Mesendoderm (in vitro differentiated cells): ENCODE results near the gene HOXB8.

Source experiments
- DNase-seq: peaks from one replicate; pipeline ENCODE4 v3.0.0; 2013
- H2AK5ac ChIP-seq: 2 replicates; pipeline ENCODE4 v1.6.1; 2013; ENCODE audit warnings: low read length, inconsistent platforms
- H2BK120ac ChIP-seq: 2 replicates; pipeline ENCODE4 v1.6.1; 2013; ENCODE audit warnings: low read depth, mild to moderate bottlenecking, low read length, moderate library complexity, mixed read lengths
- H2BK15ac ChIP-seq: replicated peaks from 2 replicates; pipeline ENCODE4 v1.6.1; 2013; ENCODE audit warnings: low read depth, mild to moderate bottlenecking, moderate library complexity
- H2BK5ac ChIP-seq: 2 replicates; pipeline ENCODE4 v1.6.1; 2013; ENCODE audit warnings: low read length, inconsistent platforms
- H3K18ac ChIP-seq: 2 replicates; pipeline ENCODE4 v1.6.1; 2013; ENCODE audit warnings: mild to moderate bottlenecking, low read length, mixed read lengths
- H3K23ac ChIP-seq: one replicate; pipeline ENCODE4 v1.6.1; 2013; ENCODE audit warnings: low read length
- H3K27ac ChIP-seq: 2 replicates; pipeline ENCODE4 v1.5.1; 2013; ENCODE audit warnings: low read depth, mild to moderate bottlenecking, inconsistent platforms, low read length, moderate library complexity
- H3K27me3 ChIP-seq: 2 replicates; pipeline ENCODE4 v1.6.1; 2013; ENCODE audit warnings: low read length, control low read depth, mild to moderate bottlenecking, inconsistent platforms; ENCODE audit not compliant: insufficient read depth, poor library complexity
- H3K36me3 ChIP-seq: 2 replicates; pipeline ENCODE4 v1.6.1; 2013; ENCODE audit warnings: low read length, inconsistent platforms; ENCODE audit not compliant: control insufficient read depth, insufficient read depth
- H3K4ac ChIP-seq: one replicate; pipeline ENCODE4 v1.6.1; 2013; ENCODE audit warnings: low read depth, mild to moderate bottlenecking, low read length, moderate library complexity
- H3K4me1 ChIP-seq: 2 replicates; pipeline ENCODE4 v1.6.1; 2013; ENCODE audit warnings: low read depth, low read length, inconsistent platforms; ENCODE audit not compliant: control insufficient read depth
- H3K4me2 ChIP-seq: 2 replicates; pipeline ENCODE4 v1.6.1; 2013; ENCODE audit warnings: low read length
- H3K4me3 ChIP-seq: 2 replicates; pipeline ENCODE4 v1.5.1; 2013; ENCODE audit warnings: mild to moderate bottlenecking, low read length
- H3K56ac ChIP-seq: one replicate; pipeline ENCODE4 v1.6.1; 2013; ENCODE audit warnings: low read length
- H3K79me1 ChIP-seq: 2 replicates; pipeline ENCODE4 v1.6.1; 2013; ENCODE audit warnings: low read length, inconsistent platforms
- H3K79me2 ChIP-seq: 2 replicates; pipeline ENCODE4 v1.6.1; 2013; ENCODE audit warnings: mild to moderate bottlenecking, low read length; ENCODE audit not compliant: control insufficient read depth, insufficient read depth
- H3K9ac ChIP-seq: 2 replicates; pipeline ENCODE4 v1.6.1; 2013; ENCODE audit warnings: low read length, inconsistent platforms
- H4K5ac ChIP-seq: one replicate; pipeline ENCODE4 v1.6.1; 2013; ENCODE audit warnings: low read length
- H4K8ac ChIP-seq: one replicate; pipeline ENCODE4 v1.6.1; 2013; ENCODE audit warnings: low read depth, mild to moderate bottlenecking, control low read depth, low read length, moderate library complexity
- WGBS: extraction: QIAGEN DNeasy Blood & Tissue Kit; methylation state at CpG from one replicate; pipeline ENCODE4 v1.1.7; 2013; ENCODE audit warnings: low lambda C conversion rate, missing lambda C conversion rate; ENCODE audit not compliant: insufficient coverage; ENCODE audit errors: extremely low coverage; 5-methylcytosine and 5-hydroxymethylcytosine counted together

The HOXB8 gene

DNA sequence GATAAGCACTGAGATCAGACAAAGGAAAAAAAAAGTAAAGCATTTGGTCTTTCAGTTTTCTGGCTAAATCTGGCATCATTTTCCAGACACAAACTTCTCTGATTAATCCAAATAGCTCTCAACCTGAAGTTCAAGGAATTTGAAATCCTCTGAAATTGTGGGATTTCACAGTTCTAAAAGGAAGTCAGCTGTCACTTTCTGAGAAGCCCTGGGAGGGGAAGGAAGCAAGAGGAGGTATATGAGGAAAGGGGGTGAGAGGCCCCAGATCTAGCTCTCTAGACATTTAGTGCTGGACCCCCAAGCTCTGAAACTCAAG lies 28.6 kb upstream of the HOXB8 start:
- peaks cover 1% of the 10 kb centered on the region for H3K79me2 ChIP-seq
- peaks cover 64% of the 10 kb centered on the region for H3K27me3 ChIP-seq

GRCh38 chr17:48642843-48643696 lies 28.0 kb upstream of the HOXB8 start:
- H3K18ac ChIP-seq = no peak overlapping the region
- H2BK5ac ChIP-seq = no peak overlapping the region
- no CpG with 5 or more reads among the region's 23 CpGs for WGBS
- H2BK15ac ChIP-seq = no peak overlapping the region
- H3K79me2 ChIP-seq = peaks cover 1% of the 10 kb centered on the region
- peak overlapping the region; percentile 39 for H3K9ac ChIP-seq
- H3K4me2 ChIP-seq = peak overlapping the region; percentile 5
- H3K79me1 ChIP-seq = no peaks in the 10 kb centered on the region
- peak overlapping the region; percentile 6 for H3K23ac ChIP-seq
- peaks cover 6% of the 10 kb centered on the region for H3K4me1 ChIP-seq
- no peak for DNase-seq
- H2BK120ac ChIP-seq = no peak overlapping the region
- H3K4ac ChIP-seq = no peak overlapping the region
- no peak overlapping the region for H2AK5ac ChIP-seq
- no peaks in the 10 kb centered on the region for H3K36me3 ChIP-seq
- H4K8ac ChIP-seq = no peak overlapping the region
- H3K27ac ChIP-seq = no peak overlapping the region
- peaks cover 68% of the 10 kb centered on the region for H3K27me3 ChIP-seq
- H3K56ac ChIP-seq = peak overlapping the region; percentile 52
- H4K5ac ChIP-seq = no peak overlapping the region
- H3K4me3 ChIP-seq = no peak overlapping the region

More for the DNA sequence above, 28.6 kb upstream of the HOXB8 start:
- H2BK120ac ChIP-seq = no peak overlapping the region
- H3K4me1 ChIP-seq = peaks cover 6% of the 10 kb centered on the region
- H3K4ac ChIP-seq = no peak overlapping the region
- no peak overlapping the region for H3K9ac ChIP-seq
- no peak overlapping the region for H4K8ac ChIP-seq
- H3K36me3 ChIP-seq = no peaks in the 10 kb centered on the region
- no peak overlapping the region for H2AK5ac ChIP-seq
- no peak overlapping the region for H3K27ac ChIP-seq
- H2BK5ac ChIP-seq = no peak overlapping the region
- no peak overlapping the region for H3K4me2 ChIP-seq
- no peak overlapping the region for H3K18ac ChIP-seq
- H4K5ac ChIP-seq = no peak overlapping the region
- no peak overlapping the region for H3K4me3 ChIP-seq
- no peak for DNase-seq
- no peaks in the 10 kb centered on the region for H3K79me1 ChIP-seq
- peak overlapping the region; percentile 52 for H3K56ac ChIP-seq
- H2BK15ac ChIP-seq = no peak overlapping the region
- H3K23ac ChIP-seq = no peak overlapping the region

- Histone ChIP-seq H3K56ac (peak overlapping the region; percentile 52), H3K18ac (no peak overlapping the region)
- WGBS = no CpG with 5 or more reads among the region's 58 CpGs
Measured at GRCh38 chr17:48642059-48642842, 27.2 kb upstream of the HOXB8 start.

DNA sequence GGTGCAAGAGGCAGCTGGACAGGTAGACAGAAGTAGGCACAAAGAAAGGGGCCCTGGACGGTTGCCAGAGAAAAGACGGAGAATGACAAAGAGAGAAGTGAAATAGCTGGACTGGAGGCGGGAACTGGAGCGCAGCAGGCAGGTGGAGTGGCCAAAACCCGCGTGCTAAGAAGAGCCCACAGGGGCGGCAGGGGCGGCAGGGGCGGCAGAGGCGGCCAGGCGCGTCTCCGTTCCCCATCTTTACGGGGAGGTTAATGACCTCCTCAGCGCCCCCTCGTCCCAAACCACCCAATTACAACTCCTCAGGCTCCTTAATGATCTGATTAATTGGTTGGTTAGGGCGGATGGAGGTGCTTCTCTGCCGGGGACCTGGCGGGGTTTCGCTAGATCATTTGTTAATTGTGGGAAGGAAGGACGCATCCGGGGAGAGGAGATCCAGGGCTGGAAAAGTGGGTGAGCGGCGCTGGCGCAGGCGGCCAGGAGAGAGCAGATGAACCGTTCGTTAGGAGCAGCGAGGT lies 26.5 kb upstream of the HOXB8 start:
- H3K4me3 ChIP-seq = no peak overlapping the region

More at GRCh38 chr17:48642059-48642842, 27.2 kb upstream of the HOXB8 start:
- peaks cover 1% of the 10 kb centered on the region for H3K79me2 ChIP-seq
- no peak overlapping the region for H3K27ac ChIP-seq
- H3K36me3 ChIP-seq = no peaks in the 10 kb centered on the region
- no peak overlapping the region for H3K4me3 ChIP-seq
- H3K4ac ChIP-seq = no peak overlapping the region
- H2BK120ac ChIP-seq = no peak overlapping the region
- no peak overlapping the region for H4K5ac ChIP-seq
- H2BK5ac ChIP-seq = no peak overlapping the region
- H3K4me2 ChIP-seq = peak overlapping the region; percentile 45
- H3K23ac ChIP-seq = peak overlapping the region; percentile 20
- H3K27me3 ChIP-seq = peaks cover 76% of the 10 kb centered on the region
- H3K9ac ChIP-seq = peak overlapping the region; percentile 55
- H3K79me1 ChIP-seq = no peaks in the 10 kb centered on the region
- no peak overlapping the region for H2AK5ac ChIP-seq
- peaks cover 6% of the 10 kb centered on the region for H3K4me1 ChIP-seq
- H4K8ac ChIP-seq = no peak overlapping the region
- peak; percentile 91 for DNase-seq
- H2BK15ac ChIP-seq = no peak overlapping the region

GRCh38 chr17:48640858-48641180 lies 25.7 kb upstream of the HOXB8 start:
- Histone ChIP-seq H3K18ac (no peak overlapping the region), H4K8ac (no peak overlapping the region), H2BK5ac (no peak overlapping the region), H3K56ac (no peak overlapping the region), H3K36me3 (no peaks in the 10 kb centered on the region), H3K4me1 (peaks cover 6% of the 10 kb centered on the region), H3K4me2 (no peak overlapping the region), H2BK15ac (no peak overlapping the region), H2BK120ac (no peak overlapping the region), H3K79me1 (no peaks in the 10 kb centered on the region), H3K27ac (no peak overlapping the region), H3K79me2 (peaks cover 1% of the 10 kb centered on the region), H3K27me3 (peaks cover 82% of the 10 kb centered on the region), H3K23ac (no peak overlapping the region), H3K9ac (no peak overlapping the region), H3K4ac (no peak overlapping the region), H4K5ac (no peak overlapping the region), H3K4me3 (no peak overlapping the region), H2AK5ac (no peak overlapping the region)
- DNase-seq = no peak
- whole genome bisulfite sequencing = no CpG with 5 or more reads among the region's 1 CpG

More for the DNA sequence above, 26.5 kb upstream of the HOXB8 start:
- H3K79me1 ChIP-seq = no peaks in the 10 kb centered on the region
- H3K27ac ChIP-seq = no peak overlapping the region
- H3K4ac ChIP-seq = no peak overlapping the region
- no peak overlapping the region for H4K8ac ChIP-seq
- peak overlapping the region; percentile 55 for H3K9ac ChIP-seq
- peak overlapping the region; percentile 20 for H3K23ac ChIP-seq
- peaks cover 1% of the 10 kb centered on the region for H3K79me2 ChIP-seq
- H2AK5ac ChIP-seq = no peak overlapping the region
- WGBS = no CpG with 5 or more reads among the region's 29 CpGs
- peak overlapping the region; percentile 45 for H3K4me2 ChIP-seq
- no peak overlapping the region for H2BK15ac ChIP-seq
- H3K56ac ChIP-seq = peak overlapping the region; percentile 52
- H3K36me3 ChIP-seq = no peaks in the 10 kb centered on the region
- DNase-seq = no peak
- peaks cover 6% of the 10 kb centered on the region for H3K4me1 ChIP-seq
- no peak overlapping the region for H2BK120ac ChIP-seq
- no peak overlapping the region for H4K5ac ChIP-seq
- H3K27me3 ChIP-seq = peaks cover 79% of the 10 kb centered on the region
- H3K18ac ChIP-seq = no peak overlapping the region
- H2BK5ac ChIP-seq = no peak overlapping the region
